ENCODE results near the gene CYSRT1. TPM values are rescaled to one million over a fixed set of nuclear protein-coding genes. Genes with fewer than 3 reads are reported as not detected.
"Not testable (repeated sequence)": the region's sequence is repeated elsewhere in the genome, so short reads cannot be mapped to it uniquely, and the experiment has no call there.

CYSRT1 gene
- total RNA-seq, 2 donors from 2014 or later = 0.62 TPM; not detected in 1

DNA sequence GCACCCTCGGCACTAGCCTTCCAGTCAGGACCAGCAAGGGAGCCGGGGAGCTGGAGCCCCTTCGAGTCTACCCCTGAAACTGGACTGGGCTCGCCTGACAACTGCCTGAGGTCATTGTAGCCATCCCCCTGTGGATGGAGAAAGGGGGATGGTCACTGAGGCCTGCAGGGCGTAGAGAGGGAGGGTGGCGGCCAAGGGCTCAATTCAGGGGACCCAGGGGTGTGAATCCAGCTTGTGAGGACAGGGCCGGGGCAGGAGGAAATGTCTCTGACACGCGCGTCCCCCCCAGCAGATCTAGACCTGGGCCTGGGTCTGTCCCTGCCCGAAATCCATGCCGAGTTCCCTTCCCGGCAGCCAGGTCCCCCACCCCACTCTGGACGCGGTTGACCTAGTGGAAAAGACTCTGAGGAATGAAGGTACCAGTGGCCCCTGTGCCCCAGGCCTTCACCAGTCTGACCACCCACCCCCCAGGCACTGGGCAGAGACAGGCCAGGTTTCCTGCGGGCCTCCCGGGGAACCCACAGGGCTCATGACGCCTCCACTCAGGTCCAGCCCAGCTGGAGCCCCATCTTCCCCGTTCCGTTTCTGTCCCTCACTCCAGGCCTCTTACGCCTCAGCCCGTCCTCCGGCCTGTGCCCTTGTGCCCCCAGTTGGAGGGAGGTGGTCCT is 6.5 kb downstream of the CYSRT1 start:
- DNase-seq = no peak
- ATAC-seq = no peak
- intact Hi-C loops (cut with DNase I) = loop anchor here in 1 of 2 donors (5.0 kb wide), 1 partner anchor 109 kb away; no protein-coding TSS in a partner anchor

- no peak for ATAC-seq
- no peak for DNase-seq
- intact Hi-C loops (cut with DNase I) = loop anchor here in 1 of 2 donors (5.0 kb wide), 1 partner anchor 110 kb away; no protein-coding TSS in a partner anchor
Observed at GRCh38 chr9:137232101-137232500, 7.1 kb downstream of the CYSRT1 start.

DNA sequence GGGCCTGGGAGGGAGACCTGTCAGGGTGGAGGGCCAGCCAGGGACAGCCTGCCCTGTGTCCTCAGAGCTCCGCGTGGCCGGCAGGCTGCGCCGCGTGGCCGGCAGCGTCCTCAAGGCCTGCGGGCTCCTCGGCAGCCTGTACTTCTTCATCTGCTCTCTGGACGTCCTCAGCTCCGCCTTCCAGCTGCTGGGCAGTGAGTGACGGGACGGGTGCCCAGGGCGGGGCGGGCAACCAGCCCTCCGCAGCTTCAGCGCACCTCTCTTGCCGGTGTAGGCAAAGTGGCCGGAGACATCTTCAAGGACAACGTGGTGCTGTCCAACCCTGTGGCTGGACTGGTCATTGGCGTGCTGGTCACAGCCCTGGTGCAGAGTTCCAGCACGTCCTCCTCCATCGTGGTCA is 7.5 kb downstream of the CYSRT1 start:
- DNase-seq (no peak), ATAC-seq (no peak)
- intact Hi-C loops (cut with DNase I) = loop anchor here in 1 of 2 donors (5.0 kb wide), 1 partner anchor 110 kb away; no protein-coding TSS in a partner anchor

GRCh38 chr9:137233143-137233980 is 8.4 kb downstream of the CYSRT1 start:
- intact Hi-C loops (cut with DNase I) = loop anchor here in 1 of 2 donors (5.0 kb wide), 1 partner anchor 111 kb away; no protein-coding TSS in a partner anchor
- no peak for ATAC-seq
- DNase-seq = no peak

- DNase-seq = no peak
- intact Hi-C loops (cut with DNase I) = loop anchor here in 1 of 2 donors (5.0 kb wide), 1 partner anchor 112 kb away; no protein-coding TSS in a partner anchor
- ATAC-seq = no peak
Observed at GRCh38 chr9:137234055-137234697, 9.2 kb downstream of the CYSRT1 start.

DNA sequence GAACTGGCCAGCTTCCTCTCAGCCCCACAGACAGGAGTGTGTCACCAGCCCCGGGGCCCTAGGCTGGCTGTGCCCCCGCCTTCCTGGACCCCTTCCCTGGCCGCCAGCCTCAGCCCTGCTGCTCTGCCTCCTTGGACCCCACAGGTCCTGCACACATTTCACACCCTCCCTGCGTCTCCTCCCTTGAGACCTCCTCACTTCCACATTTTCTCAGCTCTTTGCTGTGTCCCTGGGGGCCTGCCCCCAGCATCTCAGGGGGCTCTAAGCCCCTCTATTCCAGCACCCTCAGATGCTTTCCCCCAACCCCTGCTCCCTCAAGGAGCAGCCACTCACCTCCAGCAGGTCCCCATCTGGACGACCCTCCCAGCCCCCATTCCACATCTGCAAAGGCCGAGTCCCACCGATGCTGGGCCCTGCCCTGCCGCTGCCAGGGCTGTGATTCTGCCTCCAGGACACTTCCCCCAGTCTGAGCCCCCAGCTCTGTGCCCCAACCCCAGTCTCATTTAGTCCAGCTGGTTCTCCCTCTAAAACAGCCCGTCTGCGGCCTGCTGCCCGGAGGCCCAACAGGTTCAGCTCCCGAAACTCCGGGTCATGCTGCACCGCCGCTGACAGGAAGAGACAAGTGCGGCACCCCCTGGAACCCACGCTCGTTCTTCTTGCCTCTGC is 9.9 kb downstream of the CYSRT1 start:
- intact Hi-C loops (cut with DNase I) = loop anchor here in 1 of 2 donors (5.0 kb wide), 1 partner anchor 113 kb away; no protein-coding TSS in a partner anchor
- no peak for ATAC-seq

GRCh38 chr9:137235424-137236237 is 10.7 kb downstream of the CYSRT1 start:
- no peak for DNase-seq
- intact Hi-C loops (cut with DNase I) = no loop called here
- ATAC-seq = no peak

More for the DNA sequence above, 9.9 kb downstream of the CYSRT1 start:
- DNase-seq = no peak

DNA sequence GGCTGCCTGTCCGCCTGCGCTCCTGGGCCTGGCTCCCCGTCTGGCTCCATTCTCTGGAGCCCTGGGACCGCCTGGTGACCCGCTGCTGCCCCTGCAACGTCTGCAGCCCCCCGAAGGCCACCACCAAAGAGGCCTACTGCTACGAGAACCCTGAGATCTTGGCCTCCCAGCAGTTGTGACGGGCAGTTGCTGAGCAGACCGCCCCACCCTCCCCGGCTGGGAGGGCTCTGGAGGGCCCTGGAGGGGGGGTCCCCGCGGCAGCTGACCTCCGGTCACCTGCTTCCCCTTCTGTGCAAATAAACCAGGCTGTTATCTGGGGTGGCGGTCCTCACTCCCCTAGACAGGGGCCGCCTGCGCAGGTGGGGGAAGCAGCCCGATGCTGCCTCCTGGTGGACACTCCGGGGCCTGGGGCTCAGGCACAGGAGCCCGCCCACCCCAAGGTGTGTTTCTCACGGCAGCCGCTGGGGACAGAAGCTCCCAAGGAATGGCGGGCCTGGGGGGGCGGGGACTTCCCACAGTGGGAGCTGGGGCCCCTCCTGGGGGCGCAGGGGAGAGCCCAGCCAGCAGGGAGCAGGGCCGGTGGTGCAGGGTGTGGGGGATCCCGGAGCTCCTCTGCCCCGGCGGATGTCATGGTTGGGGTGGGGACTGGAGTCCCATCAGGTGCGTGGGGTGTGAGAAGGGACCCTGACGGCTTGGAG is 11.4 kb downstream of the CYSRT1 start:
- DNase-seq (peak; percentile 91), ATAC-seq (peak; percentile 28 to 36)
- intact Hi-C loops (cut with DNase I) = no loop called here

DNA sequence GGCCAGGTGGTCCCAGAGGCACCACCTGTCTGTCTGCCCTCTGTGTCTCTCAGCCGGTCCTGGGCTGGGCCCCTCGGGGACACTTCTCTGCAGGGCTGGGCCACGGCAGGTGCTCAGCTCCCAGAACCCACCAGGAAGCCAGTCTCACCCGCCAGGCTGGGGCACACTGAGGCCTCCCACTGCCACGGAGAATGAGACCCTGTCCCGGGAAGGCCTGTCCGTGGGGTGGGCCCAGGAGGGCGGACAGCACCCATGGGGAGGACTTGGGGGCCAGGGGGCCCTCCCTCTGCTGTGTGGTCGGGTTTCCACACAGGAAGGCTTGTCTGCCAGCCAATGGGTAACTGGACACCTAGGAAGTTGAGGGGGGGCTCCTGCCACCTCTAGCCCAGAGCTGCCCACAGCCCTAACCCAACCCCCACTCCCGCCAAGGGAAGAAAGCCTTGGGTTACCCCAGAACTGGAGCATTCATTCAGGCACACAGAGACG is 12.0 kb downstream of the CYSRT1 start:
- no peak for DNase-seq
- no peak for ATAC-seq
- intact Hi-C loops (cut with DNase I) = no loop called here

GRCh38 chr9:137237759-137238726 is 13.1 kb downstream of the CYSRT1 start:
- intact Hi-C loops (cut with DNase I) = no loop called here
- ATAC-seq = no peak
- no peak for DNase-seq

- intact Hi-C loops (cut with DNase I); DNase-seq; ATAC-seq: not testable (repeated sequence)
Observed at GRCh38 chr9:137239541-137240200, 14.7 kb downstream of the CYSRT1 start.

DNA sequence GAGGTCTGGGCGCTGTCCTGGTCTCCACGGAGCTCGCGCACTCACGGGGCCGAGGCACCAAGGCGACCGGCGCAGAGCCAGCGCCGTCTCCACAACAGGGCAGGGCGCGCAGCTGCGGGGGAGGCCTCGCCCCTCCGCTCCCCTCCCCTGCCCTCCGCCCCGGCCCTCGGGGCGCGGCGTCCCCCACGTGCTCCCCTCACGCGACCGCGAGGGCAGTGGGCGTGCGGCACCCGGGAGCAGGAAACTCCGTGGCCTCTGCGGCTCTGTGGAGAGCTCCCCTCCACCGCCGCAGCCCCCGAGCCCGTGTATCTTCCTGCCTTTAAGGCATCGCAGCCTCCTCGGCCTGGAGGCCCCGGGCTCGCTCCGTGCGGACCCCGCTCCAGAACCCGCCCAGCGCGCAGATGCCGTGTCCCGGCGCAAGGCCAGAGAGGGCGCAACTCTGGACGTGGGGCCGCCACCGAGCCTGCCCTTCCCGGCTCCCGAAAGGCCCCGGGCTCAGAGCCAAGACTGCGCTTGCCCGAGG is 15.4 kb downstream of the CYSRT1 start:
- intact Hi-C loops (cut with DNase I) = no loop called here
- ATAC-seq = peak; percentile 55 to 59
- DNase-seq = peak; percentile 85

GRCh38 chr9:137240841-137241489 is 16.0 kb downstream of the CYSRT1 start, which contains the start of gene TUBB4B:
TSS of gene TUBB4B (plus strand) at chr9:137241287. CDS start at chr9:137241361, 74 bp downstream.
- intact Hi-C loops (cut with DNase I) = no loop called here
- peak; percentile 99 for DNase-seq
- ATAC-seq = peak; percentile 88 to 89

GRCh38 chr9:137241490-137242268 is 16.7 kb downstream of the CYSRT1 start:
- ATAC-seq (peak; percentile 9 to 25), DNase-seq (peak; percentile 80)
- intact Hi-C loops (cut with DNase I) = no loop called here
